ENCODE data around the gene CYBA. TPM values are rescaled to one million over a fixed set of nuclear protein-coding genes. Genes with fewer than 3 reads are reported as not detected.

CYBA gene
- total and polyA plus RNA-seq, 3 experiments from 2014 or later, result 208 to 1,129 (median 237) TPM

DNA sequence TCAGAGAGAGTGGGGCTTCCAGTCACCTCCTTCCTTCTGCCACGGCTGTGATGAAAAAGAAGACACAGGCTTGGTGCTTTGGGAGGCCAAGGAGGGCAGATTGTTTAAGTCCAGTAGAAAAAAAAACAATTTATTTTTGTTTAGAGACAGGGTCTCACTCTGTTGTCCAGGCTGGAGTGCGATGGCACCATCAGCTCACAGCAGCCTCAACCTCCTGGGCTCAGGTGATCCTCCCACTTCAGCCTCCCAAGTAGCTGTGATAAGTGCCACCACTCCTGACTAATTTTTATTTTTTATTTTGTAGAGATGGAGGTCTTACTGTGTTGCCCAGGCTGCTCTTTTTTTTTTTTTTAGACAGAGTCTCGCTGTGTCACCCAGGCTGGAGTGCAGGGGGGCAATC is 14.7 kb upstream of the CYBA start:
- peak overlapping the region in 1 of 7 donors; percentile 87 for H3K4me3 Mint-ChIP-seq
- no peaks in the 10 kb centered on the region for H3K9me3 Mint-ChIP-seq
- DNase-seq, result no peak
- Histone ChIP-seq H3K4me1 (ENCODE audit: insufficient read depth, low read length) (peaks cover 14% of the 10 kb centered on the region), H3K4me3 (ENCODE audit: low read length) (no peak overlapping the region), H3K27me3 (ENCODE audit: insufficient read depth, low read length, poor library complexity, severe bottlenecking) (no peaks in the 10 kb centered on the region), H3K27ac (ENCODE audit: low read depth, low read length) (no peak overlapping the region), H3K36me3 (ENCODE audit: insufficient read depth, low read length) (no peaks in the 10 kb centered on the region), H3K9me3 (ENCODE audit: low read length) (no peaks in the 10 kb centered on the region)
- H3K36me3 Mint-ChIP-seq, result peaks cover 0 to 12% (median 2%) of the 10 kb centered on the region in 3 donors
- H3K27ac Mint-ChIP-seq, result peak overlapping the region in 2 of 8 donors; percentile 26 to 71
- no peaks in the 10 kb centered on the region for H3K27me3 Mint-ChIP-seq
- ChIA-PET CTCF (interaction anchor here (0.8 to 1.0 kb wide), 2 partner anchors 46 to 118 kb away, joined by 3 read pairs; no protein-coding TSS in a partner anchor), POLR2A (no interaction called here)
- peaks cover 18 to 28% (median 20%) of the 10 kb centered on the region in 3 donors for H3K4me1 Mint-ChIP-seq

DNA sequence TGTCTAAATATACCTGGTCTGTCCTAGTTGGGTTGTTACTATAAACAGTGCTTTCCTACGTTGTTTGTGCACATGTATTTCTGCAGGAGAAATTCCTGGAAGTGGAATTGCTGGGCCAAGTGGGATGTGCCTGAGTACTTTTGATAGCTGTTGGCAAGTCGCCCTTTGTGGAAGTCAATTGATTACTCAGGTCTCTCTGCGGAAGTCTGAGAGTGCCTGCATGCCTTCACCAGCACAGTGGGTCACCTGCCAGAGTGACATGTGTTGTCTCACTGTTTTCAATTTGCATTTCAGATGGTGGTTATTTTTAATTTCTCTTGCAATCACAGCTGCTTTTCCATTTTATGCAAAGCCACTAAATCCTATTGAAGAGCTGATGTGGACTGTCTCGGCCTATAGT is 14.3 kb upstream of the CYBA start:
- Mint-ChIP-seq H3K9me3 (no peaks in the 10 kb centered on the region), H3K27ac (peak overlapping the region in 5 of 8 donors; percentile 12 to 71 (median 33)), H3K4me3 (peak overlapping the region; percentile 36 to 87 (median 58)), H3K27me3 (no peaks in the 10 kb centered on the region), H3K36me3 (peaks cover 0 to 12% (median 2%) of the 10 kb centered on the region in 3 donors), H3K4me1 (peaks cover 18 to 28% (median 20%) of the 10 kb centered on the region in 3 donors)
- Histone ChIP-seq H3K36me3 (ENCODE audit: insufficient read depth, low read length) (no peaks in the 10 kb centered on the region), H3K4me1 (ENCODE audit: insufficient read depth, low read length) (peaks cover 14% of the 10 kb centered on the region), H3K27ac (ENCODE audit: low read depth, low read length) (no peak overlapping the region), H3K4me3 (ENCODE audit: low read length) (no peak overlapping the region), H3K9me3 (ENCODE audit: low read length) (no peaks in the 10 kb centered on the region), H3K27me3 (ENCODE audit: insufficient read depth, low read length, poor library complexity, severe bottlenecking) (no peaks in the 10 kb centered on the region)
- ChIA-PET POLR2A (no interaction called here), CTCF (interaction anchor here (1.0 to 1.4 kb wide), 3 partner anchors 72 to 119 kb away, joined by 3 to 4 read pairs (median 3); no protein-coding TSS in a partner anchor)
- no peak for DNase-seq

DNA sequence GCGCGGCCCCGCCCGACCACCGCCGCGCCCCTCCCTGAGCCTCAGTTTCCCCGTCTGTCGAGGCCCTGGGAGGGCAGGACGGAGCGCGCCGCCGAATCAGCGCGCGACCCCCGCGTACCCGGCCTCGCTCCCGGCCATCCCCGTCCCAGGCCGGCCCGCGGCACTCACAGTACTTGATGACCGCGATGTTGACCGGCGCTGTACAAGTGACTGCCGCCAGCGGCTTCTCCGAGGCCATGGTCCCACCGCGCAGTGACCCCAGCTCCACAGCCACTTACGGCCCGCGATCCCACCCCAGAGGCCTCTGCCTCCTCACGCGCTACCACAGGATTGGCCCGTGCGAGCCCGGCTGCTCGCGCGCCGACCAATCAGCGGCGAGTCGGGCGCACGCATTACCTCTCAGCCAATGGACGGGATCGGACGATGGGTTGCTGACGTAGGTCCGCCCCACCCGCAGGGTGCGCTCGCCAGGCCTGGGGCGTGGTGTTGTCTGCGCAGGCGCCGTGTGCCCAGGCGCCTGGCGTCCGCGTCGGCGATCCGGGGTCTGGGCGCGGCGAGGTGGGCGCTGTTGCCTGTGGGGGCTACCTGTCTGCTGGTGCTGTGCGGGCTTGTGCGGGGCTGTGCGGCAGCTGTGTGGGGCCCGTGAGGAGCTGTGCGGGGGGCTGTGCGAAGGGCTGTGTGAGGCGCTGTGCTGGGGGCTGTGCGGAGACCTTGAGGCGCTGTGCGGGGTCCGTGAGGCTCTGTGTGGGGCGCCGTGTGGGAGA is 12.2 kb upstream of the CYBA start, which contains the start of gene MVD:
TSS of gene MVD (minus strand) at position 249 of the 764 bp plus-strand sequence. CDS start at position 238, 11 bp downstream.
- POLR2A ChIA-PET, result interaction anchor here (1.1 to 3.1 kb wide), 3 partner anchors 30 to 43 kb away, joined by 3 to 13 read pairs (median 4); no protein-coding TSS in a partner anchor
- no peaks in the 10 kb centered on the region for H3K27me3 Mint-ChIP-seq
- peak within 1 kb of the TSS; percentile 92 to 97 (median 94) for H3K4me3 Mint-ChIP-seq
- no peaks in the 10 kb centered on the region for H3K9me3 ChIP-seq (ENCODE audit: low read length)
- peak within 1 kb of the TSS; percentile 91 for H3K27ac ChIP-seq (ENCODE audit: low read depth, low read length)
- CTCF ChIA-PET, result interaction anchor here (0.7 to 1.6 kb wide), 10 partner anchors 11 to 43 kb away, joined by 3 to 5 read pairs (median 3); no protein-coding TSS in a partner anchor
- no peaks in the 10 kb centered on the region for H3K27me3 ChIP-seq (ENCODE audit: insufficient read depth, low read length, poor library complexity, severe bottlenecking)
- H3K4me3 ChIP-seq (ENCODE audit: low read length), result peak within 1 kb of the TSS; percentile 78
- no peaks in the 10 kb centered on the region for H3K9me3 Mint-ChIP-seq
- peaks cover 18 to 28% (median 20%) of the 10 kb centered on the region in 3 donors for H3K4me1 Mint-ChIP-seq
- H3K27ac Mint-ChIP-seq, result peak within 1 kb of the TSS; percentile 92 to 99 (median 96)
- DNase-seq, result peak; percentile 94 to 98 (median 95)
- H3K36me3 ChIP-seq (ENCODE audit: insufficient read depth, low read length), result no peaks in the 10 kb centered on the region
- H3K4me1 ChIP-seq (ENCODE audit: insufficient read depth, low read length), result peaks cover 14% of the 10 kb centered on the region
- peaks cover 0 to 17% (median 2%) of the 10 kb centered on the region in 3 donors for H3K36me3 Mint-ChIP-seq

DNA sequence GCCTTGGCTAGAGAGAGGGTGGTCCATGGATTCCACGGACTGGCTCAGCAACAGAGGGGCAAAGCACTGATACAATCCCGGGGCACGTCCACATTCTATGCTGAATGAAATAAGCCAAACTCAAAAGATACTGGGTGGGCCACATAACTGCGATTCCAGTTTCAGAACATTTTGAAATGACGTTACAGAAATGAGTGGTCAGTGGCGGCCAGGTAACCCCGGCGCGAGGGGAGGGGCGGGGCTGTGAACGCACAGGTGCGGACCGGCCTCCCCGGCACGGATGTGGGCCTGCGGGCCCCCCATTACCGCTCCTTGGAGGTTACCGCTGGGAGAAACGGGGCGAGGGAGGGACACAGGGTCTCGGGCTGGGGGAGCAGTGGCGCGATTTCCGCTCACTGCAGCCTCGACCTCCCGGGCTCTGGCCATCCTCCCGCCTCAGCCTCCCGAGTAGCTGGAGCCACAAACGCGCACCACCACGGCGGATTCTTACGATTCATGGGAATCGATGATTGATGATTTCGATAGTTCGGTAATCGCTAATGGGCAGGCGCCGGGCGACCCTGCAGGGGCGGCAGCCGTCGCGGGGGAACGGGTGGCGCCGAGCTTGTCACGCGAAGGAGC is 11.5 kb upstream of the CYBA start:
- Histone ChIP-seq H3K9me3 (ENCODE audit: low read length) (no peaks in the 10 kb centered on the region), H3K4me3 (ENCODE audit: low read length) (peak overlapping the region; percentile 78), H3K27ac (ENCODE audit: low read depth, low read length) (peak overlapping the region; percentile 91), H3K27me3 (ENCODE audit: insufficient read depth, low read length, poor library complexity, severe bottlenecking) (no peaks in the 10 kb centered on the region), H3K4me1 (ENCODE audit: insufficient read depth, low read length) (peaks cover 14% of the 10 kb centered on the region), H3K36me3 (ENCODE audit: insufficient read depth, low read length) (no peaks in the 10 kb centered on the region)
- Mint-ChIP-seq H3K4me1 (peaks cover 18 to 28% (median 20%) of the 10 kb centered on the region in 3 donors), H3K27me3 (no peaks in the 10 kb centered on the region), H3K4me3 (peak overlapping the region; percentile 77 to 94 (median 92)), H3K27ac (peak overlapping the region; percentile 57 to 94 (median 90)), H3K36me3 (peaks cover 0 to 20% (median 2%) of the 10 kb centered on the region in 3 donors), H3K9me3 (no peaks in the 10 kb centered on the region)
- POLR2A ChIA-PET, result interaction anchor here (1.2 to 3.1 kb wide), 2 partner anchors 29 to 39 kb away, joined by 3 to 13 read pairs; no protein-coding TSS in a partner anchor
- DNase-seq, result no peak
- CTCF ChIA-PET, result interaction anchor here (0.7 to 1.5 kb wide), 7 partner anchors 10 to 41 kb away, joined by 3 to 5 read pairs (median 3); no protein-coding TSS in a partner anchor

DNA sequence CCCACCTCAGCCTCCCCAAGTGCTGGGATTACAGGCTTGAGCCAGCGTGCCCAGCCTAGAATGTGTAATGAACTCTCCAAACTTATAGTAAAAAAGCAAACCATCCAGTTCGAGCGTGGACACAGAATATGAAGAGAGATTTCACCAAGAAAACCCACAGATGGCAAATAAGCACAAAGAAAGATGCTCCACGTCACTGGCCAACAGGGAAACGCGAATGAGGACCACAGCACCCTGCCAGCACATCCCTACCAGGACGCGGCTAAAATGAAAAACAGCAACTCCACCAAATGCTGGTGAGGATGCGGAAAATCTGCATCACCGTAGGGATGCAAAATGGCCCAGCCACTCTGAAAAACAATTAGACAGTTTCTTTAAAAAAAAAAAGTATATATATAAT is 10.6 kb upstream of the CYBA start:
- DNase-seq, result no peak
- ChIA-PET POLR2A (interaction anchor here (3.1 kb wide), 1 partner anchor 40 kb away, joined by 13 read pairs; no protein-coding TSS in a partner anchor), CTCF (interaction anchor here (1.5 kb wide), 1 partner anchor 9 kb away, joined by 5 read pairs; no protein-coding TSS in a partner anchor)
- no peak overlapping the region for H3K27ac ChIP-seq (ENCODE audit: low read depth, low read length)
- Mint-ChIP-seq H3K4me1 (peaks cover 16 to 28% (median 20%) of the 10 kb centered on the region in 3 donors), H3K9me3 (no peaks in the 10 kb centered on the region), H3K36me3 (peaks cover 0 to 24% (median under 1%) of the 10 kb centered on the region in 3 donors), H3K4me3 (peak overlapping the region; percentile 50 to 94 (median 86)), H3K27ac (peak overlapping the region in 6 of 8 donors; percentile 48 to 94 (median 86)), H3K27me3 (no peaks in the 10 kb centered on the region)
- H3K27me3 ChIP-seq (ENCODE audit: insufficient read depth, low read length, poor library complexity, severe bottlenecking), result no peaks in the 10 kb centered on the region
- no peak overlapping the region for H3K4me3 ChIP-seq (ENCODE audit: low read length)
- no peaks in the 10 kb centered on the region for H3K9me3 ChIP-seq (ENCODE audit: low read length)
- H3K4me1 ChIP-seq (ENCODE audit: insufficient read depth, low read length), result peaks cover 14% of the 10 kb centered on the region
- H3K36me3 ChIP-seq (ENCODE audit: insufficient read depth, low read length), result no peaks in the 10 kb centered on the region

DNA sequence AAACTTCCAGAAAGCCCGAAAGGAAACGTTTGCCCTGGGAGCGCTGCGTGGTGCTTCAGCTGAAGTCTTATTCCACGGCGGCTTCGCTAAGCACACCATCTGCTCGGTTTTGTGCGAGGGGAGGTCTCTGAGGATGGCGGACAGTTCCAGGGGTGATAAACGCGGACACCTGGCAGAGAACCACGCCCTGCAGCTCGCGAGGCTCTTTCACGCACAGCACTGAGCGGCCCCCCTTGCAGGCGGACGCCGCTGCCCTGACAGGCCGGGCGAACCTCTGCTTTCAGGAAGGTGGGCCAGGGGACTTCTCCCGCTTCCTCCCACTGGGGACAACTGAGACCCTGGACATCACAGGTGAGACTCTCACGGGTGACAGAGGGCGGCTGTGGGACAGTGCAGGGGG is 8.3 kb upstream of the CYBA start:
- ChIA-PET CTCF (no interaction called here), POLR2A (no interaction called here)
- no peak overlapping the region for H3K27ac ChIP-seq (ENCODE audit: low read depth, low read length)
- no peaks in the 10 kb centered on the region for H3K27me3 ChIP-seq (ENCODE audit: insufficient read depth, low read length, poor library complexity, severe bottlenecking)
- no peaks in the 10 kb centered on the region for H3K9me3 Mint-ChIP-seq
- DNase-seq, result no peak
- no peak overlapping the region for H3K4me3 Mint-ChIP-seq
- H3K4me1 ChIP-seq (ENCODE audit: insufficient read depth, low read length), result peaks cover 11% of the 10 kb centered on the region
- no peaks in the 10 kb centered on the region for H3K36me3 ChIP-seq (ENCODE audit: insufficient read depth, low read length)
- no peaks in the 10 kb centered on the region for H3K27me3 Mint-ChIP-seq
- no peaks in the 10 kb centered on the region for H3K9me3 ChIP-seq (ENCODE audit: low read length)
- peaks cover 0 to 37% (median 0%) of the 10 kb centered on the region in 3 donors for H3K36me3 Mint-ChIP-seq
- H3K27ac Mint-ChIP-seq, result peak overlapping the region in 1 of 8 donors; percentile 47
- peaks cover 12 to 23% (median 15%) of the 10 kb centered on the region in 3 donors for H3K4me1 Mint-ChIP-seq
- H3K4me3 ChIP-seq (ENCODE audit: low read length), result no peak overlapping the region

DNA sequence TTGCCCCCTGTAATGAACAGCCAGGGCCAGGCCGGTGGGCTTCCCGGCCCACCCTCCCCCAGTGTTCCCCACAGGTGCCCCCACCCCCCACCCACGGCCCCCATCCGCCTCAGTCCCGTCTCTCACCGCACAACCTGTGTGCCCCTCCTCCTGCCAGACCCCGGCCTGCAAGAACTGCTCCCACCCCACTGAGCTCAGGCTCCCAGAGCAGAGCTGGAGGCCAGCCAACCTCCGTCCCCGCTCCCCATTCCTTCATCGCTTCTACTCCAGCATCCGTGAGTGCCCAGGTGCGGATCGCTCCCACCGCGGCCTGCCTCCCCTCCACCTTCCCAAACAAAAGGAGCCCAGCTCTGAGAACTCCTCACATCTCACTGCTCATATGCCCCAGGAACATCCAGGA is 7.9 kb upstream of the CYBA start:
- Mint-ChIP-seq H3K27me3 (no peaks in the 10 kb centered on the region), H3K36me3 (peaks cover 0 to 40% (median 0%) of the 10 kb centered on the region in 3 donors), H3K4me3 (no peak overlapping the region), H3K4me1 (peaks cover 10 to 19% (median 15%) of the 10 kb centered on the region in 3 donors), H3K9me3 (no peaks in the 10 kb centered on the region), H3K27ac (peak overlapping the region in 1 of 8 donors; percentile 47)
- ChIA-PET CTCF (no interaction called here), POLR2A (no interaction called here)
- Histone ChIP-seq H3K27me3 (ENCODE audit: insufficient read depth, low read length, poor library complexity, severe bottlenecking) (no peaks in the 10 kb centered on the region), H3K4me3 (ENCODE audit: low read length) (no peak overlapping the region), H3K36me3 (ENCODE audit: insufficient read depth, low read length) (no peaks in the 10 kb centered on the region), H3K4me1 (ENCODE audit: insufficient read depth, low read length) (peaks cover 6% of the 10 kb centered on the region), H3K9me3 (ENCODE audit: low read length) (no peaks in the 10 kb centered on the region), H3K27ac (ENCODE audit: low read depth, low read length) (no peak overlapping the region)
- no peak for DNase-seq
